GM21737 (cell line): ENCODE results near the gene PLEK.
"Not testable (repeated sequence)": the region's sequence is repeated elsewhere in the genome, so short reads cannot be mapped to it uniquely, and the experiment has no call there.

Experiments
- ATAC-seq: cut with Tn5 transposase; IDR thresholded peaks from one replicate; pipeline ENCODE4 v1.9.1; 2021; ENCODE audit warnings: mild to moderate bottlenecking, moderate library complexity; ENCODE audit not compliant: unreplicated experiment

The PLEK gene

GRCh38 chr2:68351997-68352396, 13.1 kb upstream of the PLEK start:
- no peak for ATAC-seq

DNA sequence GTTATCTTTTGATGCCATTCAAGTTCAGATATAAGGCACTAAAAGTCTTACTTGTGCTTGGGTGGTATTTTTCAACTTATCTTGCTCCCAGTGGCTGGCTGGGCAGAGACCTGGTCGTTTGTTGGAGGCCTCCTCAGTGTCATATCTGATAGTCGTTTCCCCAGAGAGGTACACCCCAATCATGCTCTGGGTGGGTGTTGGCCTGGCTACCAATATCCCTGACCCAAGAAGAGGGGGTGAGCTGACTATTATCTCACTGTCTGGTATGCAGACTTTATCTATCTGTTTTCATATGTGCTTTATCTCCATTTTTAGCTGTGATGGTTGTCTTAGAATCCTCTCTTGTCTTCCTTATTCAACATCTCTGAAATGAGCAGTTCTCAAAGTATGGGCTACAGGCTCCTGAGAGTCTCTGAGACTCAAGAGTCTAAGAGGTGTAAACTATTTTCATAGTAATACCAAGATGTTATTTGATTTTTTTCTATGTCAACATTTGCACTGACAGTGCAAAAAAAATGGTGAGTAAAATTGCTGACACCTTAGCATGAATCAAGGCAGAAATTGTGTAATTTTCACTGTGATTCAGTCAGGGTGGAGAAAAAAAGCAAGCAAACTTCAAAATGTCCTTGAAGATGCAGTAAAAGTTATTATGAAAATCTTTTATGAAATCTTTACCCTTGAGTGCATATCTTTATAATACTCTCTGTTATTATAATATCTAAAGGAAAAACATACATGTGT, 12.3 kb upstream of the PLEK start:
- ATAC-seq = no peak

- ATAC-seq = no peak
Measured at GRCh38 chr2:68356599-68357239, 8.4 kb upstream of the PLEK start.

- peak; percentile 50 for ATAC-seq
Measured at GRCh38 chr2:68357605-68358337, 7.3 kb upstream of the PLEK start.

DNA sequence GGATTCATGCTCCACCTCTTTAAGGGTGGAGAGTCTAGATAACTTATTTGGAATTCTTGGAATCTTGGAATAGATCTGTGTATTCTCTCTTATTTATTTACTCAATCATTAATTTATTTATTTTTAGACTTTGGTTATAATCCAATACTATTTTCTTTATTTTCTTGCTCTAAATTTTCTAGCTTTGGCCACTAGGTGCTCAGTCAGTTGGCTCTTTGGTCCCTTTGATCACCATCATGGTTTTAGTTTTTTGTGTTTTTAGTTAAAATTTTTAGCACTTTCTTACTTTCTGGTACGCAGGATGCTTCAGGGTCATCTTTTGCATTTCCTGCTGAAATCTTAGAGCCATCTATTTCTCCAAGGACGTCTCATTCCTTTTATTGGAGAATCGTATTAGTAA, 5.2 kb upstream of the PLEK start:
- ATAC-seq = no peak

DNA sequence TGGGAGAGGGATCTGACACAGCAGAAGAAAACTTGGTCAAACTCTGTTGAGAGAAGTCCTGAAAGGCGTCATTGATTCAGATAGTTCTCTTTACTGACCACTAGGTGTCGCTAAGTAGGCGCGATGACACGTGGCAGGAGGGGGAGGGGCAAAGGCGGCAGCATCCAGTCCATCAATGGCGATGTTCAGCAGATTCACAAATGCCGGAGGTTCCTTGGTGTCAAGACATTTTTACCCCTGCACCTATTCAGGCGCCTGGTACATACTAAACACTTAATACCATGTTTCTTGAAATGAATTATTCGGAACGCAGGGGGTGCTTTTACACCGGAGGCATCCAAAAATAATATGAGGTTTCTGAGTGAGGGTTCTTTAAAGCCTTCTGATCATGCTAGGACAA, 3.0 kb upstream of the PLEK start:
- ATAC-seq = peak; percentile 41

DNA sequence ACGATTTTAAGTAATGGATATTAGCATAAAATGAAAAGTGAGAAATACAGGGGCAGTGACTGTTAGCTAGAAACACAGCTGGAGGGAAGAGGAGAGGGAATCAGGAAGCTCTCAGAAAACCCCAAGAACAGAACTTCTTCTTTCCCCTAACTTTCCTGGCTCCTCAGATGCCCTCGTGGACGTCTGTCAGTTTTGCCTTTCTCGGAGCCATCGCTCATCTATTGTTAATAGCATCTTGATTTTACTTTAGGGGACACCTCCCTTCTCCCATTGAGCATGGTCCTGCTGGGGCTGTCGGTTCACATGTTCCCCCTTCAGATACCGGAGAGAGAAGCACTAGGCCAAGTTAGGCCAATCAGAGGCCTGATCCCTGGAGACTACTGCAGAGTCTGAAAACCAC, 2.3 kb upstream of the PLEK start:
- no peak for ATAC-seq

- no peak for ATAC-seq
Measured at GRCh38 chr2:68363721-68364120, 1.4 kb upstream of the PLEK start.

GRCh38 chr2:68366083-68366560, 1.0 kb downstream of the PLEK start:
- ATAC-seq = peak; percentile 37

- ATAC-seq = no peak
Measured at GRCh38 chr2:68367953-68368653, 3.0 kb downstream of the PLEK start.

GRCh38 chr2:68368654-68369336, 3.7 kb downstream of the PLEK start:
- ATAC-seq = no peak

- no peak for ATAC-seq
Measured at GRCh38 chr2:68369337-68369734, 4.3 kb downstream of the PLEK start.

GRCh38 chr2:68371138-68371537, 6.1 kb downstream of the PLEK start:
- no peak for ATAC-seq

GRCh38 chr2:68371581-68371980, 6.5 kb downstream of the PLEK start:
- ATAC-seq = no peak

GRCh38 chr2:68372485-68372884, 7.4 kb downstream of the PLEK start:
- no peak for ATAC-seq

- no peak for ATAC-seq
Measured at GRCh38 chr2:68374184-68374583, 9.1 kb downstream of the PLEK start.

- ATAC-seq = no peak
Measured at GRCh38 chr2:68375582-68375981, 10.5 kb downstream of the PLEK start.

GRCh38 chr2:68377137-68377780, 12.2 kb downstream of the PLEK start:
- ATAC-seq = no peak

DNA sequence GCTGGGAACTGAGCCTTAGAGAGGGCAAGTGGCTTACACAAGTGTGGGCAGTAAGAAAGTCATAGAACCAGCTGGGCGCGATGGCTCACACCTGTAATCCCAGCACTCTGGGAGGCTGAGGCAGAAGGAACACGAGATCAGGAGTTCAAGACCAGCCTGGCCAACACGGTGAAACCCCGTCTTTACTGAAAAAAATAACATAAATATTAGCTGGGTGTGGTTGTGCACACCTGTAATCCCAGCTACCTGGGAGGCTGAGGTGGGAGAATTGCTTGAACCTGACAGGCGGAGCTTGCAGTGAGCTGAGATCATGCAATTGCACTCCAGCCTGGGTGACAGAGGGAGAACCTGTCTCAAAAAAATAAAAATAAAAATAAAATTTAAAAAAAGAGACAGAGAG, 13.7 kb downstream of the PLEK start:
- ATAC-seq = not testable (repeated sequence)

DNA sequence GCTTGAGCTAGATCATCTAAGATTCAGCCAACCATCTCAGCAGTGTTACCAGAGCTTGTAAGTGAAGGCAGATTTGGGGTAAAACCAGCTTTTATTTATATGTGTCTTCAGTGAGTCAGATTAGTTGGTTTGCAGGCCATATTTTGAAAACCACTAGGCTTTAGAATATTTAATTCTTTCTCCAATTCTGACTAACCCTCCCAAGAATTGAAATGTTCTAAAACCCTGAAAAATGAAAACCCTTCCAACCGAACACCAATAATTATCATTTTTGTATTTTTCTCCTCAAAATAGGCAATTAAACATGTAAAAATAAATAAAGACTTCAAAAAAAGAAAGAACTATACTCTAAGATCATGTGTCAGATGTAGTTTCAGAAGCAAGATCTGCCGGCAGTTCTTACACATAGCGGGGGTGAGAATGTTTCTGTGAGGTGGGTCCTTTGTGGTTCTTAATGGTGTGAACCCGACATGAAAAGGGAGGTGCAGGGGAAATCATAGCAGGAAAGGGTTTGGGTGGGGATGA, 14.2 kb downstream of the PLEK start:
- no peak for ATAC-seq
